Measurements from ENCODE around the gene TADA2A. TPM values are rescaled to one million over a fixed set of nuclear protein-coding genes. Genes with fewer than 3 reads are reported as not detected.

TADA2A gene
- total RNA-seq: 8.2 and 11.8 TPM in 2 replicates

GRCh38 chr17:37406635-37407461 lies at the start of gene TADA2A, which contains the start of gene ACACA:
Gene TADA2A (plus strand): TSS chr17:37406886. CDS start chr17:37411366, 4,480 bp downstream.
Gene ACACA (minus strand): TSS chr17:37406836. CDS start chr17:37406299, 537 bp downstream.

GRCh38 chr17:37375706-37376105 lies 31.0 kb upstream of the TADA2A start, which contains the start of gene C17orf78:
Gene C17orf78 (plus strand): TSS chr17:37375985. CDS start chr17:37376093, 108 bp downstream.

GRCh38 chr17:37489197-37490001 lies 82.7 kb downstream of the TADA2A start, which contains the start of gene DUSP14:
Gene DUSP14 (plus strand): TSS chr17:37489891. CDS start chr17:37512273, 22,382 bp downstream.

Other genes with a start within 250 kb of the TADA2A start
- gene C17orf78, start 30.9 kb upstream of the TADA2A start, total RNA-seq: not detected in 2 replicates
- gene ACACA, start 50 bp upstream of the TADA2A start, total RNA-seq: 55.1 and 56.2 TPM in 2 replicates
- 47.0 and 56.8 TPM in 2 replicates for gene DUSP14, start 83.0 kb downstream of the TADA2A start, total RNA-seq
- gene SYNRG, start 202.5 kb downstream of the TADA2A start, total RNA-seq: 14.4 and 16.4 TPM in 2 replicates
- gene DDX52, start 236.6 kb downstream of the TADA2A start, total RNA-seq: 16.1 and 20.4 TPM in 2 replicates